ENCODE measurements around the gene XPNPEP3.
"Not testable (repeated sequence)": the region's sequence is repeated elsewhere in the genome, so short reads cannot be mapped to it uniquely, and the experiment has no call there.

The XPNPEP3 gene

GRCh38 chr22:40889116-40889515, 32.2 kb downstream of the XPNPEP3 start:
- Mint-ChIP-seq H3K27ac (no peak overlapping the region), H3K27me3 (no peaks in the 10 kb centered on the region), H3K9me3 (no peaks in the 10 kb centered on the region), H3K36me3 (peaks cover 24% of the 10 kb centered on the region), H3K4me3 (no peak overlapping the region), H3K4me1 (no peaks in the 10 kb centered on the region)
- ATAC-seq, result no peak

GRCh38 chr22:40890881-40891280, 33.9 kb downstream of the XPNPEP3 start:
- no peaks in the 10 kb centered on the region for H3K27me3 Mint-ChIP-seq
- no peak overlapping the region for H3K4me3 Mint-ChIP-seq
- no peak for ATAC-seq
- no peaks in the 10 kb centered on the region for H3K4me1 Mint-ChIP-seq
- H3K9me3 Mint-ChIP-seq, result no peaks in the 10 kb centered on the region
- H3K27ac Mint-ChIP-seq, result no peak overlapping the region
- H3K36me3 Mint-ChIP-seq, result peaks cover 24% of the 10 kb centered on the region

GRCh38 chr22:40894417-40894816, 37.5 kb downstream of the XPNPEP3 start:
- Mint-ChIP-seq H3K4me3 (no peak overlapping the region), H3K36me3 (peaks cover under 1% of the 10 kb centered on the region), H3K27me3 (no peaks in the 10 kb centered on the region), H3K9me3 (no peaks in the 10 kb centered on the region), H3K4me1 (peaks cover 9% of the 10 kb centered on the region), H3K27ac (no peak overlapping the region)
- ATAC-seq, result no peak

GRCh38 chr22:40898850-40899357, 42.0 kb downstream of the XPNPEP3 start:
- Mint-ChIP-seq H3K27ac (peak overlapping the region; percentile 57), H3K9me3 (no peaks in the 10 kb centered on the region), H3K4me1 (peaks cover 10% of the 10 kb centered on the region), H3K36me3 (peaks cover 3% of the 10 kb centered on the region), H3K27me3 (no peaks in the 10 kb centered on the region), H3K4me3 (no peak overlapping the region)
- peak; percentile 73 for ATAC-seq

GRCh38 chr22:40904101-40904500, 47.2 kb downstream of the XPNPEP3 start:
- no peak overlapping the region for H3K27ac Mint-ChIP-seq
- ATAC-seq, result no peak
- H3K9me3 Mint-ChIP-seq, result no peaks in the 10 kb centered on the region
- H3K36me3 Mint-ChIP-seq, result peaks cover 21% of the 10 kb centered on the region
- H3K27me3 Mint-ChIP-seq, result no peaks in the 10 kb centered on the region
- no peak overlapping the region for H3K4me3 Mint-ChIP-seq
- peaks cover 4% of the 10 kb centered on the region for H3K4me1 Mint-ChIP-seq

GRCh38 chr22:40908895-40909294, 51.9 kb downstream of the XPNPEP3 start:
- no peak overlapping the region for H3K4me3 Mint-ChIP-seq
- H3K27me3 Mint-ChIP-seq, result no peaks in the 10 kb centered on the region
- H3K27ac Mint-ChIP-seq, result no peak overlapping the region
- H3K9me3 Mint-ChIP-seq, result no peaks in the 10 kb centered on the region
- H3K4me1 Mint-ChIP-seq, result no peaks in the 10 kb centered on the region
- ATAC-seq, result no peak
- H3K36me3 Mint-ChIP-seq, result peaks cover 26% of the 10 kb centered on the region

GRCh38 chr22:40911772-40912171, 54.8 kb downstream of the XPNPEP3 start:
- H3K36me3 Mint-ChIP-seq, result peaks cover 28% of the 10 kb centered on the region
- no peak for ATAC-seq
- H3K27ac Mint-ChIP-seq, result no peak overlapping the region

GRCh38 chr22:40912987-40913386, 56.0 kb downstream of the XPNPEP3 start:
- H3K27ac Mint-ChIP-seq, H3K9me3 Mint-ChIP-seq, H3K4me1 Mint-ChIP-seq, H3K27me3 Mint-ChIP-seq, ATAC-seq, H3K4me3 Mint-ChIP-seq: not testable (repeated sequence)
- peaks cover 20% of the 10 kb centered on the region for H3K36me3 Mint-ChIP-seq

More at GRCh38 chr22:40911772-40912171, 54.8 kb downstream of the XPNPEP3 start:
- H3K4me1 Mint-ChIP-seq, result no peaks in the 10 kb centered on the region
- H3K9me3 Mint-ChIP-seq, result no peaks in the 10 kb centered on the region
- no peaks in the 10 kb centered on the region for H3K27me3 Mint-ChIP-seq
- no peak overlapping the region for H3K4me3 Mint-ChIP-seq

- Mint-ChIP-seq H3K9me3 (no peaks in the 10 kb centered on the region), H3K4me1 (peaks cover 7% of the 10 kb centered on the region), H3K27me3 (no peaks in the 10 kb centered on the region), H3K4me3 (no peak overlapping the region), H3K27ac (no peak overlapping the region), H3K36me3 (peaks cover 20% of the 10 kb centered on the region)
- no peak for ATAC-seq
Observed at GRCh38 chr22:40919446-40919845, 62.5 kb downstream of the XPNPEP3 start.

GRCh38 chr22:40920526-40920925, 63.6 kb downstream of the XPNPEP3 start:
- H3K4me3 Mint-ChIP-seq, result no peak overlapping the region
- H3K4me1 Mint-ChIP-seq, result peaks cover 7% of the 10 kb centered on the region
- no peaks in the 10 kb centered on the region for H3K27me3 Mint-ChIP-seq
- H3K36me3 Mint-ChIP-seq, result peaks cover 24% of the 10 kb centered on the region
- no peak for ATAC-seq
- H3K9me3 Mint-ChIP-seq, result no peaks in the 10 kb centered on the region
- H3K27ac Mint-ChIP-seq, result no peak overlapping the region

- peaks cover 7% of the 10 kb centered on the region for H3K4me1 Mint-ChIP-seq
- H3K4me3 Mint-ChIP-seq, result peak overlapping the region; percentile 25
- H3K27me3 Mint-ChIP-seq, result no peaks in the 10 kb centered on the region
- H3K27ac Mint-ChIP-seq, result peak overlapping the region; percentile 82
- H3K9me3 Mint-ChIP-seq, result no peaks in the 10 kb centered on the region
- ATAC-seq, result peak; percentile 76
- peaks cover 26% of the 10 kb centered on the region for H3K36me3 Mint-ChIP-seq
Observed at GRCh38 chr22:40922484-40923303, 65.7 kb downstream of the XPNPEP3 start.

- H3K9me3 Mint-ChIP-seq, result no peaks in the 10 kb centered on the region
- no peak overlapping the region for H3K4me3 Mint-ChIP-seq
- peaks cover 26% of the 10 kb centered on the region for H3K36me3 Mint-ChIP-seq
- no peak overlapping the region for H3K27ac Mint-ChIP-seq
- ATAC-seq, result no peak
- no peaks in the 10 kb centered on the region for H3K4me1 Mint-ChIP-seq
- no peaks in the 10 kb centered on the region for H3K27me3 Mint-ChIP-seq
Observed at GRCh38 chr22:40928657-40929056, 71.7 kb downstream of the XPNPEP3 start.

- no peaks in the 10 kb centered on the region for H3K9me3 Mint-ChIP-seq
- no peaks in the 10 kb centered on the region for H3K27me3 Mint-ChIP-seq
- no peaks in the 10 kb centered on the region for H3K4me1 Mint-ChIP-seq
- no peak for ATAC-seq
- H3K27ac Mint-ChIP-seq, result no peak overlapping the region
- peaks cover 6% of the 10 kb centered on the region for H3K36me3 Mint-ChIP-seq
- no peak overlapping the region for H3K4me3 Mint-ChIP-seq
Observed at GRCh38 chr22:40932396-40932795, 75.4 kb downstream of the XPNPEP3 start.

GRCh38 chr22:40939202-40939601, 82.3 kb downstream of the XPNPEP3 start:
- Mint-ChIP-seq H3K4me3 (no peak overlapping the region), H3K36me3 (no peaks in the 10 kb centered on the region), H3K27ac (peak overlapping the region; percentile 41), H3K27me3 (no peaks in the 10 kb centered on the region), H3K4me1 (peaks cover 38% of the 10 kb centered on the region), H3K9me3 (no peaks in the 10 kb centered on the region)
- ATAC-seq, result no peak

GRCh38 chr22:40950962-40951794, 94.2 kb downstream of the XPNPEP3 start, which contains the start of gene RBX1:
TSS of gene RBX1 (plus strand) at chr22:40951378. CDS start at chr22:40951399, 21 bp downstream.
- H3K36me3 Mint-ChIP-seq, result peaks cover 24% of the 10 kb centered on the region
- H3K4me1 Mint-ChIP-seq, result peaks cover 37% of the 10 kb centered on the region
- H3K27me3 Mint-ChIP-seq, result no peaks in the 10 kb centered on the region
- peak; percentile 95 for ATAC-seq
- H3K27ac Mint-ChIP-seq, result peak within 1 kb of the TSS; percentile 92
- H3K4me3 Mint-ChIP-seq, result peak within 1 kb of the TSS; percentile 98
- H3K9me3 Mint-ChIP-seq, result no peaks in the 10 kb centered on the region
